Uterus (tissue), 4 donors: ENCODE results near the gene CYSTM1. TPM values are rescaled to one million over a fixed set of nuclear protein-coding genes. Genes with fewer than 3 reads are reported as not detected.
A peak's percentile ranks its signal among the peaks of the same experiment; 100 is the strongest.
"Not testable (repeated sequence)": the region's sequence is repeated elsewhere in the genome, so short reads cannot be mapped to it uniquely, and the experiment has no call there.

Experiments used
- DNase-seq, 2 donors: peaks; one replicate each; pipeline ENCODE4 v3.0.0-alpha.2; 2019 to 2020
- H3K27ac ChIP-seq, 2 donors: fragments of 200-600 bp; sonication (generic); 1 replicate in 1 of 2; 2 replicates in 1 of 2; pipeline ENCODE4 v1.5.1; 2016 to 2018
- H3K27me3 ChIP-seq, 2 donors: fragments of 200-600 bp; sonication (generic); one replicate each; pipeline ENCODE4 v1.5.1; 2018 to 2019; ENCODE audit warnings: control low read depth in 1 of 2
- H3K36me3 ChIP-seq, 2 donors: fragments of 200-600 bp; sonication (generic); one replicate each; pipeline ENCODE4 v1.5.1; 2019; ENCODE audit warnings: control low read depth in 1 of 2
- H3K4me1 ChIP-seq, 2 donors: fragments of 200-600 bp; sonication (generic); one replicate each; pipeline ENCODE4 v1.5.1; 2018 to 2019; ENCODE audit warnings: control low read depth in 1 of 2
- H3K4me3 ChIP-seq, 2 donors: fragments of 200-600 bp; sonication (generic); 1 replicate in 1 of 2; 2 replicates in 1 of 2; pipeline ENCODE4 v1.5.1; 2018 to 2019; ENCODE audit warnings: mild to moderate bottlenecking in 1 of 2
- H3K9me3 ChIP-seq, 2 donors: fragments of 200-600 bp; sonication (generic); one replicate each; pipeline ENCODE4 v1.5.1; 2019; ENCODE audit warnings: control low read depth in 1 of 2
- CTCF ChIP-seq, 4 experiments: fragments of 200-600 bp in 2 of 4; fragments of 450-650 bp in 2 of 4; sonication (generic) in 2 of 4; IDR thresholded peaks; one replicate each; pipeline ENCODE4 v1.5.1; 2016 to 2019; ENCODE audit warnings: antibody characterized with exemption in 4 of 4, mild to moderate bottlenecking in 2 of 4, moderate library complexity in 1 of 4
- POLR2A ChIP-seq, 2 donors: fragments of 450-650 bp; IDR thresholded peaks; one replicate each; pipeline ENCODE4 v1.6.1; 2016; ENCODE audit warnings: antibody characterized with exemption in 2 of 2, mild to moderate bottlenecking in 1 of 2, moderate library complexity in 1 of 2
- intact Hi-C: fragments of 100-400 bp; cut with DNase I; formaldehyde crosslinking; loops from one replicate; pipeline ENCODE4 v1.15.1; 2023; ENCODE audit warnings: low total_unique reads
- total RNA-seq, 4 donors: library from RNA; depleted of rRNA in 3 of 4; stranded (reverse); fragments of >200 nt in 3 of 4; gene quantifications; one replicate each; pipeline versions ENCODE4 v1.1.0 to v1.2.4, GENCODE V29; 2014 to 2023
- donor health status: DM: yes; HTN: yes; CAD: no.

The CYSTM1 gene
- total RNA-seq, 4 donors from 2014 or later, result 4.4 to 76.8 (median 45.3) TPM

GRCh38 chr5:140190872-140191218, 15.9 kb downstream of the CYSTM1 start:
- DNase-seq, result no peak
- H3K4me1 ChIP-seq, result no peaks in the 10 kb centered on the region
- TF ChIP-seq CTCF (IDR thresholded peaks at IDR 0.05) (no peak), POLR2A (IDR thresholded peaks at IDR 0.05) (no peak)
- H3K27ac ChIP-seq, result peak overlapping the region; percentile 4 to 63
- intact Hi-C loops, result no loop called here
- H3K27me3 ChIP-seq, result no peaks in the 10 kb centered on the region
- no peaks in the 10 kb centered on the region for H3K36me3 ChIP-seq
- no peaks in the 10 kb centered on the region for H3K9me3 ChIP-seq
- H3K4me3 ChIP-seq, result no peak overlapping the region

DNA sequence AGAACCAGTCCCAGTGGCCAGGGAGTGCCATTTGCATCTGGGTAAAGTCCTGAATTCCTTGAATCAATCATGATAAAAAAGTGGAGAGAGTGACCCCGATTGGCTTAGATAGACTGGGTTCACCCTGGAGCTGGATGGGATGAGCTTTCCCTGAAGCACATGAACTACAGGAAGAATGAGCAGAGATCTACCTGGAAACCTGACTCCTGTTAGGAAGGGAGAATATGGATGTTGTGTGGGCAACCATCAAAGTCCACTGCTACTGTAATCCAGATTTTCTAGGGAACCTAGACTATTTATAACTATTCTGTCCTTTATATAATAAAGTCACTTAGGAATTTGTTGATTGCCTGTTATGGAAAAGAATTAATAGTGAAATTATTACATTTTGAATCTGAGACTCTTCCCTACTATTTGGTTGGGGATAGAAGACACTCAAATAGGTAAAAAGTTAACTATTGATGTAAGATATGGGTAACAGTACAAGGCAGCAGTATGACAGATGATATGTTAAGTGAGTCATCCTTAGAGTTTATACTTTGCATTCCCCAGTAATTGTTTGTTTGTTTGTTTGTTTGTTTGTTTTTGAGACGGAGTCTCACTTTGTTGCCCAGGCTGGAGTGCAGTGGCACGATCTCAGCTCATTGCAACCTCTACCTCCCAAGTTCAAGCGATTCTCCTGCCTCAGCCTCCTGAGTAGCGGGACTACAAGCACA, 17.9 kb downstream of the CYSTM1 start:
- no peak overlapping the region for H3K4me3 ChIP-seq
- no peaks in the 10 kb centered on the region for H3K27me3 ChIP-seq
- no peak for DNase-seq
- no peak for TF ChIP-seq POLR2A (IDR thresholded peaks at IDR 0.05)
- no peak for TF ChIP-seq CTCF (IDR thresholded peaks at IDR 0.05)
- no peaks in the 10 kb centered on the region for H3K9me3 ChIP-seq
- no peaks in the 10 kb centered on the region for H3K36me3 ChIP-seq
- intact Hi-C loops, result no loop called here
- H3K27ac ChIP-seq, result no peak overlapping the region
- no peaks in the 10 kb centered on the region for H3K4me1 ChIP-seq

- Histone ChIP-seq H3K4me3 (no peak overlapping the region), H3K36me3 (no peaks in the 10 kb centered on the region), H3K9me3 (no peaks in the 10 kb centered on the region), H3K4me1 (no peaks in the 10 kb centered on the region), H3K27me3 (no peaks in the 10 kb centered on the region), H3K27ac (no peak overlapping the region)
- intact Hi-C loops, result no loop called here
- TF ChIP-seq POLR2A (IDR thresholded peaks at IDR 0.05) (no peak), CTCF (IDR thresholded peaks at IDR 0.05) (no peak)
- DNase-seq, result no peak
Observed at GRCh38 chr5:140194662-140195061, 19.7 kb downstream of the CYSTM1 start.

GRCh38 chr5:140196115-140196814, 21.3 kb downstream of the CYSTM1 start:
- H3K27ac ChIP-seq, result no peak overlapping the region
- no peaks in the 10 kb centered on the region for H3K27me3 ChIP-seq
- no peak for DNase-seq
- no peaks in the 10 kb centered on the region for H3K36me3 ChIP-seq
- H3K4me3 ChIP-seq, result no peak overlapping the region
- no peak for TF ChIP-seq CTCF (IDR thresholded peaks at IDR 0.05)
- TF ChIP-seq POLR2A (IDR thresholded peaks at IDR 0.05), result no peak
- intact Hi-C loops, result no loop called here
- no peaks in the 10 kb centered on the region for H3K9me3 ChIP-seq
- H3K4me1 ChIP-seq, result no peaks in the 10 kb centered on the region

GRCh38 chr5:140197023-140197422, 22.0 kb downstream of the CYSTM1 start:
- H3K27ac ChIP-seq, result no peak overlapping the region
- no peaks in the 10 kb centered on the region for H3K36me3 ChIP-seq
- no peaks in the 10 kb centered on the region for H3K9me3 ChIP-seq
- intact Hi-C loops, result no loop called here
- H3K27me3 ChIP-seq, result no peaks in the 10 kb centered on the region
- H3K4me3 ChIP-seq, result no peak overlapping the region
- TF ChIP-seq CTCF (IDR thresholded peaks at IDR 0.05), result no peak
- no peak for TF ChIP-seq POLR2A (IDR thresholded peaks at IDR 0.05)
- H3K4me1 ChIP-seq, result no peaks in the 10 kb centered on the region
- no peak for DNase-seq

DNA sequence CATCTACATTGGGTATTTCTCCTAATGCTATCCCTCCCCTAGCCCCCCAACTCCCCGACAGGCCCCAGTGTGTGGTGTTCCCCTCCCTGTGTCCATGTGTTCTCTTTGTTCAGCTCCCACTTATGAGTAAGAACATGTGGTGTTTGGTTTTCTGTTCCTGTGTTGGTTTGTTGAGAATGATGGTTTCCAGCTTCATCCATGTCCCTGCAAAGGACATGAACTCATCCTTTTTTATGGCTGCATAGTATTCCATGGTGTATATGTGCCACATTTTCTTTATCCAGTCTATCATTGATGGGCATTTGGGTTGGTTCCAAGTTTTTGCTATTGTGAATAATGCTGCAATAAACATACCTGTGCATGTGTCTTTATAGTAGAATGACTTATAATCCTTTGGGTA, 23.9 kb downstream of the CYSTM1 start:
- H3K36me3 ChIP-seq, DNase-seq, H3K4me3 ChIP-seq, H3K4me1 ChIP-seq, H3K27me3 ChIP-seq, intact Hi-C loops, H3K9me3 ChIP-seq, H3K27ac ChIP-seq: not testable (repeated sequence)
